SU-DHL-6 (cell line): ENCODE results near the gene RAD51B.

ENCODE experiments used
- H2AFZ ChIP-seq: fragments of 200-600 bp; sonication (generic); 2 replicates; pipeline ENCODE4 v1.6.1; 2014; ENCODE audit warnings: low read depth, mild to moderate bottlenecking, moderate library complexity, mixed read lengths, antibody characterized with exemption, low read length; ENCODE audit not compliant: severe bottlenecking
- H3F3A ChIP-seq: fragments of 200-600 bp; shearing (Covaris generic); 2 replicates; pipeline ENCODE4 v1.6.0; 2016; ENCODE audit warnings: antibody characterized with exemption, mild to moderate bottlenecking; ENCODE audit not compliant: insufficient read depth
- H3K27ac ChIP-seq: fragments of 200-600 bp; sonication (generic); 2 replicates; pipeline ENCODE4 v1.5.1; 2016; ENCODE audit warnings: low read depth, mild to moderate bottlenecking, low read length, moderate library complexity, mixed read lengths
- H3K27me3 ChIP-seq: fragments of 200-600 bp; sonication (generic), shearing (Covaris generic); 2 replicates; pipeline ENCODE4 v1.6.0; 2014; ENCODE audit warnings: mild to moderate bottlenecking, low read length
- H3K36me3 ChIP-seq: fragments of 200-600 bp; sonication (generic); 2 replicates; pipeline ENCODE4 v1.6.1; 2014; ENCODE audit warnings: mild to moderate bottlenecking, low read length, mixed read lengths
- H3K4me2 ChIP-seq: fragments of 300-600, 200-600 bp; shearing (Covaris generic), sonication (generic); 2 replicates; pipeline ENCODE4 v1.6.0; 2014; ENCODE audit warnings: low read length, low read depth, mild to moderate bottlenecking; ENCODE audit not compliant: poor library complexity, severe bottlenecking
- H3K4me3 ChIP-seq: fragments of 200-600 bp; sonication (generic); 2 replicates; pipeline ENCODE4 v1.5.1; 2014; ENCODE audit warnings: antibody characterized with exemption, low read length, mild to moderate bottlenecking, mixed read lengths; ENCODE audit not compliant: insufficient read depth, poor library complexity, severe bottlenecking
- H3K79me2 ChIP-seq: fragments of 200-600 bp; sonication (generic); 2 replicates; pipeline ENCODE4 v1.6.1; 2014; ENCODE audit warnings: mild to moderate bottlenecking, low read length, moderate library complexity; ENCODE audit not compliant: insufficient read depth
- H3K9ac ChIP-seq: fragments of 200-600 bp; sonication (generic); 2 replicates; pipeline ENCODE4 v1.7.0; 2014; ENCODE audit warnings: mild to moderate bottlenecking, low read length
- H3K9me2 ChIP-seq: fragments of 200-600 bp; sonication (generic); replicated peaks from 2 replicates; pipeline ENCODE4 v1.6.1; 2014; ENCODE audit warnings: low read length; ENCODE audit not compliant: insufficient read depth
- H3K9me3 ChIP-seq: fragments of 200-600 bp; sonication (generic); 2 replicates; pipeline ENCODE4 v1.6.1; 2014; ENCODE audit warnings: low read length, mixed read lengths; ENCODE audit not compliant: insufficient read depth
- H4K20me1 ChIP-seq: fragments of 200-600 bp; sonication (generic); 2 replicates; pipeline ENCODE4 v1.6.1; 2014; ENCODE audit warnings: low read depth, mild to moderate bottlenecking, antibody characterized with exemption, low read length, moderate library complexity, mixed read lengths
- EZH2phosphoT487 ChIP-seq: fragments of 200-600 bp; sonication (generic), shearing (Covaris generic); conservative IDR thresholded peaks from 2 replicates; pipeline ENCODE4 v1.6.1; 2018; ENCODE audit warnings: mild to moderate bottlenecking, antibody characterized with exemption, low read length, moderate library complexity, mixed read lengths
- TF ChIP-seq, protein P1 (sequence below): fragments of 200-600 bp; sonication (generic); IDR thresholded peaks from one replicate; pipeline ENCODE4 v1.5.1; 2017; ENCODE audit warnings: antibody characterized with exemption, mild to moderate bottlenecking, low read length, moderate library complexity; ENCODE audit not compliant: insufficient read depth, poor library complexity, severe bottlenecking

Gene RAD51B

GRCh38 chr14:68458840-68459469 is 639.4 kb downstream of the RAD51B start:
- H4K20me1 ChIP-seq: no peaks in the 10 kb centered on the region
- H2AFZ ChIP-seq: no peak overlapping the region
- TF ChIP-seq EZH2phosphoT487: no peak
- TF ChIP-seq, protein P1, sequence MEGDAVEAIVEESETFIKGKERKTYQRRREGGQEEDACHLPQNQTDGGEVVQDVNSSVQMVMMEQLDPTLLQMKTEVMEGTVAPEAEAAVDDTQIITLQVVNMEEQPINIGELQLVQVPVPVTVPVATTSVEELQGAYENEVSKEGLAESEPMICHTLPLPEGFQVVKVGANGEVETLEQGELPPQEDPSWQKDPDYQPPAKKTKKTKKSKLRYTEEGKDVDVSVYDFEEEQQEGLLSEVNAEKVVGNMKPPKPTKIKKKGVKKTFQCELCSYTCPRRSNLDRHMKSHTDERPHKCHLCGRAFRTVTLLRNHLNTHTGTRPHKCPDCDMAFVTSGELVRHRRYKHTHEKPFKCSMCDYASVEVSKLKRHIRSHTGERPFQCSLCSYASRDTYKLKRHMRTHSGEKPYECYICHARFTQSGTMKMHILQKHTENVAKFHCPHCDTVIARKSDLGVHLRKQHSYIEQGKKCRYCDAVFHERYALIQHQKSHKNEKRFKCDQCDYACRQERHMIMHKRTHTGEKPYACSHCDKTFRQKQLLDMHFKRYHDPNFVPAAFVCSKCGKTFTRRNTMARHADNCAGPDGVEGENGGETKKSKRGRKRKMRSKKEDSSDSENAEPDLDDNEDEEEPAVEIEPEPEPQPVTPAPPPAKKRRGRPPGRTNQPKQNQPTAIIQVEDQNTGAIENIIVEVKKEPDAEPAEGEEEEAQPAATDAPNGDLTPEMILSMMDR: no peak
- no peak overlapping the region for H3K4me2 ChIP-seq
- H3F3A ChIP-seq: no peaks in the 10 kb centered on the region
- no peaks in the 10 kb centered on the region for H3K27me3 ChIP-seq
- H3K9me3 ChIP-seq: no peaks in the 10 kb centered on the region
- H3K79me2 ChIP-seq: no peaks in the 10 kb centered on the region
- no peak overlapping the region for H3K9ac ChIP-seq
- no peaks in the 10 kb centered on the region for H3K36me3 ChIP-seq
- H3K9me2 ChIP-seq: no peaks in the 10 kb centered on the region
- H3K4me3 ChIP-seq: no peak overlapping the region
- no peak overlapping the region for H3K27ac ChIP-seq

GRCh38 chr14:68459480-68460136 is 640.0 kb downstream of the RAD51B start:
- no peaks in the 10 kb centered on the region for H3F3A ChIP-seq
- TF ChIP-seq EZH2phosphoT487: no peak
- TF ChIP-seq, protein P1: no peak
- H3K27ac ChIP-seq: no peak overlapping the region

GRCh38 chr14:68460541-68460940 is 641.0 kb downstream of the RAD51B start:
- Histone ChIP-seq H4K20me1 (no peaks in the 10 kb centered on the region), H3K27ac (no peak overlapping the region), H3K79me2 (no peaks in the 10 kb centered on the region), H3K4me3 (no peak overlapping the region), H3K4me2 (no peak overlapping the region), H3F3A (no peaks in the 10 kb centered on the region), H3K9me3 (no peaks in the 10 kb centered on the region), H3K9ac (no peak overlapping the region), H3K27me3 (no peaks in the 10 kb centered on the region), H3K36me3 (no peaks in the 10 kb centered on the region), H2AFZ (no peak overlapping the region), H3K9me2 (no peaks in the 10 kb centered on the region)
- TF ChIP-seq EZH2phosphoT487: no peak
- TF ChIP-seq, protein P1: no peak

More at GRCh38 chr14:68459480-68460136, 640.0 kb downstream of the RAD51B start:
- Histone ChIP-seq H3K9me2 (no peaks in the 10 kb centered on the region), H4K20me1 (no peaks in the 10 kb centered on the region), H3K4me3 (no peak overlapping the region), H3K79me2 (no peaks in the 10 kb centered on the region), H3K27me3 (no peaks in the 10 kb centered on the region), H3K9me3 (no peaks in the 10 kb centered on the region), H3K9ac (no peak overlapping the region), H3K4me2 (no peak overlapping the region), H3K36me3 (no peaks in the 10 kb centered on the region), H2AFZ (no peak overlapping the region)
